CD4-positive, alpha-beta T cell treated with Interferon alpha-2 for 1 hour (primary cell): ENCODE data around the gene UGT2B10.

Experiments used
- DNase-seq, 2 donors: peaks; one replicate each; pipeline ENCODE4 v3.0.0-alpha.2; 2020 to 2022

Gene UGT2B10

GRCh38 chr4:68871809-68872642 is 56.2 kb downstream of the UGT2B10 start:
- DNase-seq: no peak

- no peak for DNase-seq
Measured at GRCh38 chr4:68872643-68873502, 57.1 kb downstream of the UGT2B10 start.

- DNase-seq: no peak
Measured at GRCh38 chr4:68874507-68874906, 58.7 kb downstream of the UGT2B10 start.

GRCh38 chr4:68877555-68877954 is 61.8 kb downstream of the UGT2B10 start:
- no peak for DNase-seq

- no peak for DNase-seq
Measured at GRCh38 chr4:68878048-68878447, 62.3 kb downstream of the UGT2B10 start.
